Fibroblast of villous mesenchyme (primary cell): ENCODE measurements around the gene NDUFV2. TPM values are rescaled to one million over a fixed set of nuclear protein-coding genes. Genes with fewer than 3 reads are reported as not detected.

ENCODE experiments used
- DNase-seq: peaks from one replicate; pipeline ENCODE4 v3.0.0-alpha.2; 2010; ENCODE audit warnings: low read depth
- H3K4me3 ChIP-seq: 2 replicates; pipeline ENCODE4 v1.5.1; 2011; ENCODE audit warnings: low read depth, mild to moderate bottlenecking, low read length
- CTCF ChIP-seq: IDR thresholded peaks from 2 replicates; pipeline ENCODE4 v1.5.1; 2012; ENCODE audit warnings: low read depth, mild to moderate bottlenecking, low read length; ENCODE audit not compliant: insufficient read depth
- total RNA-seq: library from RNA; depleted of rRNA; stranded (reverse); fragments of >200 nt; gene quantifications from 2 replicates; pipeline ENCODE4 v1.2.3, GENCODE V29; 2012

NDUFV2 gene
- total RNA-seq, 1 donor, result 127 TPM

GRCh38 chr18:9105420-9105819, 2.9 kb downstream of the NDUFV2 start:
- DNase-seq, result no peak
- TF ChIP-seq CTCF, result no peak
- peak overlapping the region; percentile 63 for H3K4me3 ChIP-seq

DNA sequence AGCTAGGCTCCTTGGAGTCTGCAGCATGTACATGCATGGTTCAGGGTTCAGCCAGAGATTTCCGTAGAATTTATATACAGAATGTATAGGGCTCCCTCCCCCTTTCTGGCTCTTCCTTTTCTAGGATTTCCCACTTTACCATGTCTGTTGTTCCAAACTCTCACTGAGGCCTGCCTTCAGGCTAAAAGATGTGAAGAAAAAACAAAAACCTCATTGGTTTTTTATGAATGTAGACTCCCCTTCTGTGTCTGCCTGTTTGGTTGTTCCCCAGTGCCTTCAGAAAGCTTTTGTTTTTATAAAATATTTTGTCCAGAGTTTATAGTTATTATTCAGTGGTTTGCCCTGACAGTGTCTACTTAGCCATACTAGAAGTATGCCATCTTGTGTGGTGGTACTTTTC, 3.6 kb downstream of the NDUFV2 start:
- TF ChIP-seq CTCF, result no peak
- DNase-seq, result no peak
- H3K4me3 ChIP-seq, result peak overlapping the region; percentile 63

DNA sequence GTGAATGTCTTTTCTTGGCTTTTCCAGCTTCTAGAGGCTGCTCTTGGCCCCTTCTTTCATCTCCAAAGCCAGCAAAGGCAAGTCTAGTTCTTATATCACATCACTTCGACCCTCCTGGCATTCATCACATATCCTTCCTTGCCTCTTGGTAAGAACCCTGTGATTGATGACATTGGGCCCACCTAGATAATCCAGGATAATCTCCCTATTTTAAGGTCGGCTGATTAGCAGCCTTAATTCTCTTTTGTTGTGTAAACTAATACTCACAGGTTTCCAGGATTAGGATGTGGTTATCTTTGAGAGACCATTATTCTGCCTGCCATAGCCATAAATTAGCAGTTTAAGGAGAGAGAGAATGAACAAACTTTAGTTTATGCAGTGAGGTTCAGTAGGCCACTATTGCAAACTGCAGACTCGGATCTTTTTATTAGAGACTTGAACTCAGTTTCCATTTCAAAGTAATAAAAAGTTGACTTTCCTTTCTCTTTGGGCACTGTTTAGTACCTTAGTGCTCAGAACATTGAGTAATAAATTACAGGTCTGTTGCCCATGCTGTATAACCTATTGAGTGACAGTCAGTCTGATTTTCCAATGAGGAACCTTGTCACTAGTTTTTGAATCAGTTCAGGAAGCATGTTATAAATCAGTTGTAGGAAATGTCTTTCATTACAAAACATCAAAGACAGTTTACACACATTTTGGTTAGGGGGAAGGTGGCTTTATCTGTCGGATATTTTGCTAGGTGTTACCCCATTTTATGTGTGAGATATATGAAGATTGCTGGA, 4.5 kb downstream of the NDUFV2 start:
- DNase-seq, result no peak
- peak overlapping the region; percentile 21 for H3K4me3 ChIP-seq
- no peak for TF ChIP-seq CTCF

DNA sequence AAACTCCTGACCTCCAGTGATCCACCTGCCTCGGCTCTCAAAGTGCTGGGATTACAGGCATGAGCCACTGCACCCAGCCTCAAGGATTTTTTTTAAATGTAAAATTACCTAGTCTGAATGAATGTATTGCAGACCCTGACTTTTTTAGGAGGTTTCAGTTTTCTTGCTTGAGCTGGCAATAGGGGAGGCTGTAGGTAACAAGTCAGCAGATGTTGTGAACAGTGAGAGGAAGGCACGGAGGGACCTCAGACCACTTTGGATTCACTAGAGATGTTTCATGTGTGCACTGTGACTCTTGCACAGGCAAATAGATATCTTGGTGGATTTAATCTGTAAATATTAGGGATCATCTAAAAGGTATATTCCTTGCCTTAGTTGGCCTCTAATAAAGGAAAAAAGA, 6.4 kb downstream of the NDUFV2 start:
- no peak for TF ChIP-seq CTCF
- H3K4me3 ChIP-seq, result no peak overlapping the region
- DNase-seq, result no peak

- no peak overlapping the region for H3K4me3 ChIP-seq
- peak; percentile 59 for DNase-seq
- no peak for TF ChIP-seq CTCF
These were observed 7.0 kb downstream of the NDUFV2 start for GRCh38 chr18:9109523-9109922.

DNA sequence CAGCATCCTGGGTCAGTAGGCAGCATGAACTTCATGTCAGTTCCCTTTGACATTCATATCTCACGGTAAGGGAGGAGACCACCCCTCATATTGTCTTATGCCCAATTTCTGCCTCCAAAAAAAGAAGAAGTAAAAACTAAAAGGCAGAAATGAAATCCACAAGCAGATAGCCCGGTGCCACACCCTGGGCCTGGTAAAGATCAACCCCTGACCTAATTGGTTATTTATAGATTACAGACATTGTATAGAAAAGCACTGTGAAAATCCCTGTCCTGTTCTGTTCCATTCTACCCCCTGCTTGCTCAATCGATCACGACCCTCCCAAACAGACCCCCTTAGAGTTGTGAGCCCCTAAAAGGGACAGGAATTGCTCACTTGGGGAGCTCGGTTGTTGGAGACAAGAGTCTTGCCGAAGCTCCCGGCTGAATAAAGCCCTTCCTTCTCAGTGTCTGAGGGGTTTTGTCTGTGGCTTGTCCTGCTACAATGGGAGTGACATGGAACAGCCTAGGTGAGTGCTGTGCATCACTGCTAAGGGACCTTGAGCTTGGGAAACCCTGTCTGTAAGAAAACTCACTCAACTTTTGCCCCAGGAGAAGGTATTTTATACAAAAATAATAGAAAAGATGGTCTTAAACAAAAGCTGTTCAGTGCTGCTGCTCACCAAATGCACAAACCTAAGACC, 11.1 kb downstream of the NDUFV2 start:
- H3K4me3 ChIP-seq, result no peak overlapping the region
- TF ChIP-seq CTCF, result no peak
- DNase-seq, result no peak

DNA sequence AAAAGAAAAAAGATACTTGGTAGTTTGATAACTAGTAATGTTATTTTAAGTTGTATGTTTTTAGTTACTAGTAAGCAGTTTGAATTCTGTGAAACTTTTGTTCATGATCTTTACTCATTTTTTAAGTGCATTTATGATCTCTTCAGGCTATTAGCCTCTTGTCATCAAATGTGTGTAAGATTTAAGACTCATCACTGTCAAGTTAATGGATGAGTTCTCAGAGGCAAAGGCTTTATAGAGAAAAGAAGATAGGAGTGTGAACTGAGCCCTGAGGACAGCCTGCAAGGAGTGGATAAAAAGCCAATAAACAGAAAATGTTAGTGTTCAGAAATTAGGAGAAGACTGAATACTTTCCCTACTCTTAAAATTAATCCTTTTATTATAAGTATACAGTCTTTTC, 13.5 kb downstream of the NDUFV2 start:
- no peak for TF ChIP-seq CTCF
- H3K4me3 ChIP-seq, result no peak overlapping the region
- DNase-seq, result no peak
